ENCODE data around the gene RAB6B. TPM values are rescaled to one million over a fixed set of nuclear protein-coding genes. Genes with fewer than 3 reads are reported as not detected.

The RAB6B gene
- polyA plus RNA-seq, 6 donors from 2014 or later = 0.15 to 0.74 (median 0.24) TPM; not detected in 1

- Mint-ChIP-seq H3K9me3 (peaks cover 7 to 38% (median 17%) of the 10 kb centered on the region in 7 donors), H3K27ac (no peak overlapping the region), H3K27me3 (peaks cover 4 to 30% (median 26%) of the 10 kb centered on the region in 3 donors), H3K4me3 (no peak overlapping the region), H3K36me3 (peaks cover 10 to 12% of the 10 kb centered on the region in 2 donors), H3K4me1 (no peaks in the 10 kb centered on the region)
- no peak for DNase-seq
- no peak for ATAC-seq (ENCODE audit: low read depth in 2 of 2)
These were observed 18.5 kb downstream of the RAB6B start for GRCh38 chr3:133877221-133877620.

- ATAC-seq (ENCODE audit: low read depth in 2 of 2) = no peak
- H3K36me3 Mint-ChIP-seq = peaks cover 10 to 12% of the 10 kb centered on the region in 2 donors
- no peak overlapping the region for H3K27ac Mint-ChIP-seq
- H3K4me1 Mint-ChIP-seq = no peaks in the 10 kb centered on the region
- peaks cover 7 to 35% (median 17%) of the 10 kb centered on the region in 7 donors for H3K9me3 Mint-ChIP-seq
- no peak overlapping the region for H3K4me3 Mint-ChIP-seq
- H3K27me3 Mint-ChIP-seq = peaks cover 0 to 30% (median 26%) of the 10 kb centered on the region in 3 donors
- no peak for DNase-seq
These were observed 20.8 kb downstream of the RAB6B start for GRCh38 chr3:133874761-133875438.

- H3K27ac Mint-ChIP-seq = no peak overlapping the region
- no peaks in the 10 kb centered on the region for H3K4me1 Mint-ChIP-seq
- DNase-seq = no peak
- peaks cover 10 to 12% of the 10 kb centered on the region in 2 donors for H3K36me3 Mint-ChIP-seq
- no peak overlapping the region for H3K4me3 Mint-ChIP-seq
- H3K9me3 Mint-ChIP-seq = peaks cover 7 to 32% (median 17%) of the 10 kb centered on the region in 7 donors
- H3K27me3 Mint-ChIP-seq = peaks cover 0 to 30% (median 26%) of the 10 kb centered on the region in 3 donors
- ATAC-seq (ENCODE audit: low read depth in 2 of 2) = no peak
These were observed 21.3 kb downstream of the RAB6B start for GRCh38 chr3:133874344-133874743.

- Mint-ChIP-seq H3K36me3 (peaks cover 0 to 2% of the 10 kb centered on the region in 2 donors), H3K4me1 (peaks cover 0 to 5% (median 0%) of the 10 kb centered on the region in 3 donors), H3K27me3 (peaks cover 0 to 36% (median 36%) of the 10 kb centered on the region in 3 donors), H3K27ac (no peak overlapping the region), H3K4me3 (no peak overlapping the region), H3K9me3 (peaks cover 1 to 16% (median 5%) of the 10 kb centered on the region in 7 donors)
- ATAC-seq (ENCODE audit: low read depth in 2 of 2) = no peak
- DNase-seq = no peak
These were observed 22.9 kb downstream of the RAB6B start for GRCh38 chr3:133872781-133873180.

- DNase-seq (no peak), ATAC-seq (ENCODE audit: low read depth in 2 of 2) (no peak)
- no peak overlapping the region for H3K27ac Mint-ChIP-seq
- peaks cover 0 to 10% (median 3%) of the 10 kb centered on the region in 7 donors for H3K9me3 Mint-ChIP-seq
- H3K4me1 Mint-ChIP-seq = peaks cover 0 to 5% (median 0%) of the 10 kb centered on the region in 3 donors
- no peak overlapping the region for H3K4me3 Mint-ChIP-seq
- peaks cover 0 to 36% (median 35%) of the 10 kb centered on the region in 3 donors for H3K27me3 Mint-ChIP-seq
- no peaks in the 10 kb centered on the region for H3K36me3 Mint-ChIP-seq
These were observed 23.5 kb downstream of the RAB6B start for GRCh38 chr3:133872161-133872560.

GRCh38 chr3:133871368-133872090 lies 24.2 kb downstream of the RAB6B start:
- H3K4me1 Mint-ChIP-seq = peaks cover 0 to 5% (median 0%) of the 10 kb centered on the region in 3 donors
- H3K4me3 Mint-ChIP-seq = no peak overlapping the region
- ATAC-seq (ENCODE audit: low read depth in 2 of 2) = no peak
- H3K36me3 Mint-ChIP-seq = no peaks in the 10 kb centered on the region
- no peak for DNase-seq
- peaks cover 0 to 4% (median 0%) of the 10 kb centered on the region in 7 donors for H3K9me3 Mint-ChIP-seq
- no peak overlapping the region for H3K27ac Mint-ChIP-seq
- H3K27me3 Mint-ChIP-seq = peaks cover 0 to 31% (median 29%) of the 10 kb centered on the region in 3 donors

GRCh38 chr3:133870822-133871221 lies 24.9 kb downstream of the RAB6B start:
- Mint-ChIP-seq H3K27ac (no peak overlapping the region), H3K4me3 (no peak overlapping the region), H3K4me1 (peaks cover 0 to 5% (median 0%) of the 10 kb centered on the region in 3 donors), H3K27me3 (peaks cover 0 to 25% (median 23%) of the 10 kb centered on the region in 3 donors), H3K9me3 (no peaks in the 10 kb centered on the region), H3K36me3 (no peaks in the 10 kb centered on the region)
- ATAC-seq (ENCODE audit: low read depth in 2 of 2) = no peak
- DNase-seq = no peak

GRCh38 chr3:133869586-133869985 lies 26.1 kb downstream of the RAB6B start:
- H3K9me3 Mint-ChIP-seq = no peaks in the 10 kb centered on the region
- peaks cover 0 to 5% (median 0%) of the 10 kb centered on the region in 3 donors for H3K4me1 Mint-ChIP-seq

GRCh38 chr3:133868758-133869475 lies 26.8 kb downstream of the RAB6B start:
- H3K36me3 Mint-ChIP-seq = no peaks in the 10 kb centered on the region
- no peak overlapping the region for H3K27ac Mint-ChIP-seq
- no peaks in the 10 kb centered on the region for H3K9me3 Mint-ChIP-seq
- H3K4me1 Mint-ChIP-seq = peaks cover 0 to 5% (median 0%) of the 10 kb centered on the region in 3 donors
- no peak overlapping the region for H3K4me3 Mint-ChIP-seq
- peaks cover 0 to 16% (median 10%) of the 10 kb centered on the region in 3 donors for H3K27me3 Mint-ChIP-seq
- no peak for ATAC-seq (ENCODE audit: low read depth in 2 of 2)
- no peak for DNase-seq

More at GRCh38 chr3:133869586-133869985, 26.1 kb downstream of the RAB6B start:
- peaks cover 0 to 17% (median 13%) of the 10 kb centered on the region in 3 donors for H3K27me3 Mint-ChIP-seq
- ATAC-seq (ENCODE audit: low read depth in 2 of 2) (no peak), DNase-seq (no peak)
- no peak overlapping the region for H3K27ac Mint-ChIP-seq
- H3K4me3 Mint-ChIP-seq = no peak overlapping the region
- H3K36me3 Mint-ChIP-seq = no peaks in the 10 kb centered on the region

- Mint-ChIP-seq H3K4me1 (peaks cover 0 to 5% (median 0%) of the 10 kb centered on the region in 3 donors), H3K27me3 (peaks cover 0 to 16% (median 6%) of the 10 kb centered on the region in 3 donors), H3K4me3 (no peak overlapping the region), H3K27ac (no peak overlapping the region), H3K36me3 (no peaks in the 10 kb centered on the region), H3K9me3 (no peaks in the 10 kb centered on the region)
- DNase-seq = no peak
- no peak for ATAC-seq (ENCODE audit: low read depth in 2 of 2)
These were observed 27.5 kb downstream of the RAB6B start for GRCh38 chr3:133868186-133868585.

- Mint-ChIP-seq H3K9me3 (no peaks in the 10 kb centered on the region), H3K36me3 (no peaks in the 10 kb centered on the region), H3K4me1 (peaks cover 0 to 5% (median 0%) of the 10 kb centered on the region in 3 donors), H3K27me3 (peaks cover 0 to 9% (median 6%) of the 10 kb centered on the region in 3 donors), H3K4me3 (no peak overlapping the region), H3K27ac (no peak overlapping the region)
- ATAC-seq (ENCODE audit: low read depth in 2 of 2) = no peak
- no peak for DNase-seq
These were observed 29.5 kb downstream of the RAB6B start for GRCh38 chr3:133866141-133866540.

- H3K9me3 Mint-ChIP-seq = no peaks in the 10 kb centered on the region
- peaks cover 0 to 5% (median 0%) of the 10 kb centered on the region in 3 donors for H3K4me1 Mint-ChIP-seq
- DNase-seq = no peak
- no peaks in the 10 kb centered on the region for H3K36me3 Mint-ChIP-seq
- H3K27me3 Mint-ChIP-seq = peaks cover 0 to 9% (median 6%) of the 10 kb centered on the region in 3 donors
- H3K27ac Mint-ChIP-seq = no peak overlapping the region
- no peak overlapping the region for H3K4me3 Mint-ChIP-seq
- no peak for ATAC-seq (ENCODE audit: low read depth in 2 of 2)
These were observed 30.4 kb downstream of the RAB6B start for GRCh38 chr3:133865136-133865855.

- Mint-ChIP-seq H3K27me3 (peaks cover 0 to 9% (median 6%) of the 10 kb centered on the region in 3 donors), H3K4me3 (no peak overlapping the region), H3K27ac (no peak overlapping the region), H3K4me1 (peaks cover 0 to 5% (median 0%) of the 10 kb centered on the region in 3 donors), H3K9me3 (no peaks in the 10 kb centered on the region), H3K36me3 (no peaks in the 10 kb centered on the region)
- DNase-seq = no peak
- no peak for ATAC-seq (ENCODE audit: low read depth in 2 of 2)
These were observed 31.1 kb downstream of the RAB6B start for GRCh38 chr3:133864616-133865015.

Data from naive B cell (primary cell).